K562 (cell line): Measurements from ENCODE around the gene MPST. TPM values are rescaled to one million over a fixed set of nuclear protein-coding genes. Genes with fewer than 3 reads are reported as not detected.

ENCODE experiments used
- ERF ChIP-seq: fragments of 450-650 bp; formaldehyde crosslinking; IDR thresholded peaks from 2 replicates; pipeline ENCODE4 v1.4.0; 2020; ENCODE audit warnings: mild to moderate bottlenecking, mixed read lengths
- ESRRB ChIP-seq: fragments of 250-450 bp; sonication (Bioruptor Pico); IDR thresholded peaks from 2 replicates; pipeline ENCODE4 v1.5.0; 2020; ENCODE audit warnings: mild to moderate bottlenecking, moderate library complexity, borderline replicate concordance
- GTF2E2 ChIP-seq: fragments of 200-800 bp; sonication (Bioruptor generic); IDR thresholded peaks from 2 replicates; pipeline ENCODE4 v1.6.1; 2016; ENCODE audit warnings: missing genetic modification characterization, missing compliant biosample characterization
- HDAC2 ChIP-seq: fragments of 450-650 bp; IDR thresholded peaks from 2 replicates; pipeline ENCODE4 v1.6.1; 2016; ENCODE audit warnings: mild to moderate bottlenecking
- HDAC8 ChIP-seq: fragments of 450-650 bp; IDR thresholded peaks from 2 replicates; pipeline ENCODE4 v1.6.1; 2016; ENCODE audit warnings: mild to moderate bottlenecking, missing genetic modification characterization, moderate library complexity, missing compliant biosample characterization
- KHSRP ChIP-seq: fragments of 450-650 bp; IDR thresholded peaks from 2 replicates; pipeline ENCODE4 v1.6.1; 2017
- MEF2D ChIP-seq: conservative IDR thresholded peaks from 2 replicates; pipeline ENCODE4 v1.6.1; 2016; ENCODE audit warnings: low read depth, missing genetic modification characterization, missing compliant biosample characterization
- MXI1 ChIP-seq: IDR thresholded peaks from 2 replicates; pipeline ENCODE4 v1.6.1; 2011; ENCODE audit warnings: low read depth, mild to moderate bottlenecking, improper control_type of control experiment, low read length
- NFE2L1 ChIP-seq: fragments of 450-650 bp; IDR thresholded peaks from 2 replicates; pipeline ENCODE4 v1.6.1; 2016; ENCODE audit warnings: missing genetic modification characterization, low read depth, mild to moderate bottlenecking, missing compliant biosample characterization, moderate library complexity, borderline replicate concordance
- PCBP1 ChIP-seq: fragments of 200-400 bp; formaldehyde crosslinking; IDR thresholded peaks from 2 replicates; pipeline ENCODE4 v1.6.1; 2018; ENCODE audit warnings: mild to moderate bottlenecking, low read depth, low read length; ENCODE audit not compliant: poor library complexity, severe bottlenecking
- RBM34 ChIP-seq: fragments of 200-400 bp; formaldehyde crosslinking; IDR thresholded peaks from 2 replicates; pipeline ENCODE4 v1.6.1; 2018; ENCODE audit warnings: low read length, borderline replicate concordance; ENCODE audit not compliant: insufficient read depth
- SNRNP70 ChIP-seq: fragments of 200-400 bp; formaldehyde crosslinking; optimal IDR thresholded peaks from 2 replicates; pipeline ENCODE3; 2017; ENCODE audit warnings: low read depth, low read length
- SRSF7 ChIP-seq: fragments of 200-400 bp; formaldehyde crosslinking; optimal IDR thresholded peaks from 2 replicates; pipeline ENCODE3; 2017; ENCODE audit warnings: mild to moderate bottlenecking, low read depth, low read length
- STAT5B ChIP-seq: fragments of 250-450 bp; sonication (Bioruptor Pico); IDR thresholded peaks from 2 replicates; pipeline ENCODE4 v1.8.0; 2021; ENCODE audit warnings: mild to moderate bottlenecking, inconsistent platforms
- TEAD1 ChIP-seq, 2 experiments: fragments of 450-650 bp in 1 of 2; sonication (generic) in 1 of 2; formaldehyde crosslinking; IDR thresholded peaks; 2 replicates each; pipeline versions ENCODE4 v1.4.0 to v1.8.0; 2020 to 2022; ENCODE audit warnings: mild to moderate bottlenecking in 2 of 2, missing genetic modification reagents in 1 of 2
- ZKSCAN3 ChIP-seq: fragments of 250-450 bp; sonication (Bioruptor Pico); IDR thresholded peaks from 2 replicates; pipeline ENCODE4 v1.4.0; 2020
- ZNF175 ChIP-seq: fragments of 200-800 bp; sonication (Bioruptor generic); IDR thresholded peaks from 2 replicates; pipeline ENCODE4 v1.6.1; 2016; ENCODE audit warnings: low read depth, mild to moderate bottlenecking, missing genetic modification characterization, missing compliant biosample characterization
- ZNF253 ChIP-seq: fragments of 250-450 bp; sonication (Bioruptor Pico); conservative IDR thresholded peaks from 2 replicates; pipeline ENCODE4 v1.6.1; 2021; ENCODE audit warnings: mild to moderate bottlenecking
- ZNF431 ChIP-seq: sonication (generic); formaldehyde crosslinking; IDR thresholded peaks from 2 replicates; pipeline ENCODE4 v1.8.0; 2022; ENCODE audit warnings: mild to moderate bottlenecking, missing genetic modification reagents
- polyA plus RNA-seq, 8 experiments: library from polyadenylated mRNA; depleted of rRNA in 4 of 8; stranded (reverse) in 5 of 8; unstranded in 3 of 8; fragments of >200 nt; fragmentation: Nextera tagmentation in 2 of 8; fragmentation: Illumina TruSeq in 1 of 8; extraction: Ambion mirVana in 2 of 8; extraction: Trizol in 1 of 8; gene quantifications; 2 replicates each; pipeline versions ENCODE4 v1.2.1 to v1.2.3, GENCODE V29; 2011 to 2014; ENCODE audit warnings: inconsistent platforms in 1 of 8, missing spikeins in 1 of 8
- total RNA-seq, 7 experiments: library from RNA; depleted of rRNA in 6 of 7; stranded (reverse); fragments of >200 nt in 6 of 7; fragmentation: Illumina TruSeq in 2 of 7; extraction: Trizol in 2 of 7; gene quantifications; 2 replicates each; pipeline versions ENCODE4 v1.2.1 to v1.2.3, GENCODE V29; 2011 to 2021; ENCODE audit warnings: low replicate concordance in 1 of 7
- TF ChIP-seq, protein P1 (sequence below), 2 experiments: IDR thresholded peaks in 1 of 2; conservative IDR thresholded peaks in 1 of 2; 2 replicates each; pipeline ENCODE4 v1.6.1; 2016; ENCODE audit warnings: low read depth in 2 of 2, mild to moderate bottlenecking in 1 of 2, missing compliant biosample characterization in 1 of 2, missing genetic modification characterization in 1 of 2, moderate library complexity in 1 of 2
- TF ChIP-seq, protein P2 (sequence below), 2 experiments: fragments of 450-650 bp in 1 of 2; sonication (generic) in 1 of 2; formaldehyde crosslinking; conservative IDR thresholded peaks; 2 replicates each; pipeline versions ENCODE4 v1.4.0 to v1.8.1; 2020 to 2022; ENCODE audit warnings: mild to moderate bottlenecking in 1 of 2, missing genetic modification reagents in 1 of 2
- TF ChIP-seq, protein P3 (sequence below): fragments of 450-650 bp; IDR thresholded peaks from 2 replicates; pipeline ENCODE4 v1.6.1; 2018; ENCODE audit warnings: mild to moderate bottlenecking, low read depth; ENCODE audit not compliant: partially characterized antibody
- TF ChIP-seq, protein P4 (sequence below): sonication (generic); formaldehyde crosslinking; IDR thresholded peaks from 2 replicates; pipeline ENCODE4 v1.5.0; 2020; ENCODE audit warnings: missing genetic modification reagents

The MPST gene
- total and polyA plus RNA-seq, 9 of the 15 experiments (the other 6 are each of a cell fraction or from before 2014, with no cell fraction given), result 0.65 to 104 (median 24.3) TPM

DNA sequence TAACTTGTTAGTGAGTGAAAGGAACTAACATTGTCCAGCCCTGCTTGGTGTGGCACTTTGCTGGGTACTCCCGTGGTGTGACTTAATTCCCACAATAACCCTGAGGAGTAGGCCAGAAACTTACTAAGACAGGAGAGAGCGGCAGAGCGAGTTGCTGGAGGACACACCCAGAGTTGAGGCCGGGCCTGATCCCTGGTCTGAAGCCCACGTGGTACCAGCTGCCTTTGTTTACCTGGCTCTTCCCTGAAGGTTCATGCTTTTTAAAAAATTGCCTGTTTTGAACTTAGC, 594 bp downstream of the MPST start (continued):
- TF ChIP-seq, protein P1, sequence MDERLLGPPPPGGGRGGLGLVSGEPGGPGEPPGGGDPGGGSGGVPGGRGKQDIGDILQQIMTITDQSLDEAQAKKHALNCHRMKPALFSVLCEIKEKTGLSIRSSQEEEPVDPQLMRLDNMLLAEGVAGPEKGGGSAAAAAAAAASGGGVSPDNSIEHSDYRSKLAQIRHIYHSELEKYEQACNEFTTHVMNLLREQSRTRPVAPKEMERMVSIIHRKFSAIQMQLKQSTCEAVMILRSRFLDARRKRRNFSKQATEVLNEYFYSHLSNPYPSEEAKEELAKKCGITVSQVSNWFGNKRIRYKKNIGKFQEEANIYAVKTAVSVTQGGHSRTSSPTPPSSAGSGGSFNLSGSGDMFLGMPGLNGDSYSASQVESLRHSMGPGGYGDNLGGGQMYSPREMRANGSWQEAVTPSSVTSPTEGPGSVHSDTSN (CRISPR knock-in tag; IDR thresholded peaks at IDR 0.05; ENCODE audit: low read depth), result no peak
- TF ChIP-seq, protein P1 (tag; conservative IDR thresholded peaks at IDR 0.05; ENCODE audit: low read depth), result no peak
- TF ChIP-seq, protein P2, sequence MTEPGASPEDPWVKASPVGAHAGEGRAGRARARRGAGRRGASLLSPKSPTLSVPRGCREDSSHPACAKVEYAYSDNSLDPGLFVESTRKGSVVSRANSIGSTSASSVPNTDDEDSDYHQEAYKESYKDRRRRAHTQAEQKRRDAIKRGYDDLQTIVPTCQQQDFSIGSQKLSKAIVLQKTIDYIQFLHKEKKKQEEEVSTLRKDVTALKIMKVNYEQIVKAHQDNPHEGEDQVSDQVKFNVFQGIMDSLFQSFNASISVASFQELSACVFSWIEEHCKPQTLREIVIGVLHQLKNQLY (CRISPR knock-in tag; conservative IDR thresholded peaks at IDR 0.05), result no peak
- no peak for TF ChIP-seq ZNF431 (CRISPR knock-in tag)
- no peak for TF ChIP-seq ZKSCAN3 (CRISPR knock-in tag)
- no peak for TF ChIP-seq HDAC8 (tag)
- TF ChIP-seq GTF2E2 (tag), result no peak
- no peak for TF ChIP-seq ERF
- no peak for TF ChIP-seq KHSRP
- TF ChIP-seq SNRNP70, result no peak
- TF ChIP-seq NFE2L1, result no peak
- TF ChIP-seq ZNF175 (CRISPR knock-in tag), result no peak
- no peak for TF ChIP-seq ZNF253 (CRISPR knock-in tag)
- TF ChIP-seq STAT5B (CRISPR knock-in tag), result no peak
- no peak for TF ChIP-seq PCBP1
- TF ChIP-seq, protein P3, sequence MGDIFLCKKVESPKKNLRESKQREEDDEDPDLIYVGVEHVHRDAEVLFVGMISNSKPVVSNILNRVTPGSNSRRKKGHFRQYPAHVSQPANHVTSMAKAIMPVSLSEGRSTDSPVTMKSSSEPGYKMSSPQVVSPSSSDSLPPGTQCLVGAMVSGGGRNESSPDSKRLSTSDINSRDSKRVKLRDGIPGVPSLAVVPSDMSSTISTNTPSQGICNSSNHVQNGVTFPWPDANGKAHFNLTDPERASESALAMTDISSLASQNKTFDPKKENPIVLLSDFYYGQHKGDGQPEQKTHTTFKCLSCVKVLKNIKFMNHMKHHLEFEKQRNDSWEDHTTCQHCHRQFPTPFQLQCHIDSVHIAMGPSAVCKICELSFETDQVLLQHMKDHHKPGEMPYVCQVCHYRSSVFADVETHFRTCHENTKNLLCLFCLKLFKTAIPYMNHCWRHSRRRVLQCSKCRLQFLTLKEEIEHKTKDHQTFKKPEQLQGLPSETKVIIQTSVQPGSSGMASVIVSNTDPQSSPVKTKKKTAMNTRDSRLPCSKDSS, result no peak
- TF ChIP-seq TEAD1 (CRISPR knock-in tag; IDR thresholded peaks at IDR 0.05), result no peak
- TF ChIP-seq RBM34, result no peak
- TF ChIP-seq, protein P4, sequence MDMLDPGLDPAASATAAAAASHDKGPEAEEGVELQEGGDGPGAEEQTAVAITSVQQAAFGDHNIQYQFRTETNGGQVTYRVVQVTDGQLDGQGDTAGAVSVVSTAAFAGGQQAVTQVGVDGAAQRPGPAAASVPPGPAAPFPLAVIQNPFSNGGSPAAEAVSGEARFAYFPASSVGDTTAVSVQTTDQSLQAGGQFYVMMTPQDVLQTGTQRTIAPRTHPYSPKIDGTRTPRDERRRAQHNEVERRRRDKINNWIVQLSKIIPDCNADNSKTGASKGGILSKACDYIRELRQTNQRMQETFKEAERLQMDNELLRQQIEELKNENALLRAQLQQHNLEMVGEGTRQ, result peak; percentile 32; the same call in 1 of the 2 replicates
- peak; percentile 33; the same call in 1 of the 2 replicates for TF ChIP-seq MXI1
- TF ChIP-seq SRSF7, result no peak
- TF ChIP-seq HDAC2, result no peak
- TF ChIP-seq ESRRB, result no peak
- TF ChIP-seq MEF2D (tag), result no peak
